ENCODE data around the gene CDH13.

The CDH13 gene

GRCh38 chr16:83356266-83356665 lies 729.5 kb downstream of the CDH13 start:
- peak; percentile 30 for DNase-seq (ENCODE audit: low read depth)

GRCh38 chr16:83356986-83357385 lies 730.2 kb downstream of the CDH13 start:
- DNase-seq (ENCODE audit: low read depth): no peak

GRCh38 chr16:83363521-83363920 lies 736.8 kb downstream of the CDH13 start:
- no peak for DNase-seq (ENCODE audit: low read depth)

DNA sequence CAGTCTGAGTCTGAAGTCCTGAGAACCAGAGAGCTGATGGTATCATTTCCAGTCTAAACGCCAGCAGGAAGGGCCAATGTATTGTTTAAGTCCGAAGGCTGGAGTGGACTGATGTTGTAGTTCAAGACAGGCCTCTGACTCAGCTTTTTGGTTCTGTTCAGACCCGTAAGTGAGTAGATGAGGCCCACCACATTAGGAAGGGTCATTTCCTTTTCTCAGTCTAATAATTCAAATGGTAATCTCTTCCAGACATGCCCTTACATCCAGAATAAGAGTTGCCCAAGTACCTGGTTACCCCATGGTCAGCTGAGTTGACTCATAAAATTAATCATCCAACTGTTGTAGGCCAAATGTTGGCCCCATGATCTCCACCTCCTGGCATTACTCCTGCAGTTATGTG lies 738.4 kb downstream of the CDH13 start:
- no peak for DNase-seq (ENCODE audit: low read depth)

DNA sequence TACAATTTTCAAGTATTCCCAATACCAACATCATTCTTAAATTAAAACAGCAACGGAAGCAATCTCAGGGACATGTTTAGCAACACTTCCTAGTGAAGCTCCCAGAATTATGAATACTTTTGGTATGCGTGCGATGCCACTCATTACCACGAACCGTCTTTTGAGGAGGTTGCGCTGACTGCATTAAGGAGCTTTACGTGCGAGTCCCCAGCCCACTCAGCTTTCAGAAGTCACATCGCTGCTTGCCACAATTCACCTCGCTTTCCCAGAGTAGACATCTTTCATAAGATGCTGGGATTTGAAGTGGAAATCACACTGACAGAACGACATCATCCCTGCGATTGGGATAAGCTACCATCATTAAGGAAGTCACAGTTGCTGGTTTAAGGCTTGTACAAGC lies 739.5 kb downstream of the CDH13 start:
- DNase-seq (ENCODE audit: low read depth): no peak

- no peak for DNase-seq (ENCODE audit: low read depth)
Measured at GRCh38 chr16:83374979-83375378, 748.2 kb downstream of the CDH13 start.

DNA sequence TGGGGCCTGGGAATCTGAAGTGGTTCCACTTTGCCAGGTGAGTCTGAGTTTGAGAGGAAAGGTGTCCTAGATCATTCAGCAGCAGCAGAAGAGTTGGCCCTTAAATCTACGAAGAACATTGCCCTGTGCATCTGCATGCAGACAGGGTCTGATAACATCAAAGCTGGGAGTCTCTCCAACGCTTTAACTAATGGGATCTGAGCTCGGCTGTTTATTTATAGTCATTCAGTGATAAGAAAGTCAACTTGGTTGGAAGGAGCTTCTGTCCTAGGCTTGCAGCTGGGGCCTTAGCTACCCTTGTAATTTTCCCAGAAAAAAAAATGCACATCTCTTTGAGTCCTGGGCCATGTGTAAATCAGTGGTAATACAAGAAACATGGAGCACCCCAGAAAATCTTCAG lies 763.0 kb downstream of the CDH13 start:
- no peak for DNase-seq (ENCODE audit: low read depth)

- no peak for DNase-seq (ENCODE audit: low read depth)
Measured at GRCh38 chr16:83390759-83391158, 764.0 kb downstream of the CDH13 start.

GRCh38 chr16:83392743-83393142 lies 766.0 kb downstream of the CDH13 start:
- no peak for DNase-seq (ENCODE audit: low read depth)

- no peak for DNase-seq (ENCODE audit: low read depth)
Measured at GRCh38 chr16:83393196-83393981, 766.6 kb downstream of the CDH13 start.

DNA sequence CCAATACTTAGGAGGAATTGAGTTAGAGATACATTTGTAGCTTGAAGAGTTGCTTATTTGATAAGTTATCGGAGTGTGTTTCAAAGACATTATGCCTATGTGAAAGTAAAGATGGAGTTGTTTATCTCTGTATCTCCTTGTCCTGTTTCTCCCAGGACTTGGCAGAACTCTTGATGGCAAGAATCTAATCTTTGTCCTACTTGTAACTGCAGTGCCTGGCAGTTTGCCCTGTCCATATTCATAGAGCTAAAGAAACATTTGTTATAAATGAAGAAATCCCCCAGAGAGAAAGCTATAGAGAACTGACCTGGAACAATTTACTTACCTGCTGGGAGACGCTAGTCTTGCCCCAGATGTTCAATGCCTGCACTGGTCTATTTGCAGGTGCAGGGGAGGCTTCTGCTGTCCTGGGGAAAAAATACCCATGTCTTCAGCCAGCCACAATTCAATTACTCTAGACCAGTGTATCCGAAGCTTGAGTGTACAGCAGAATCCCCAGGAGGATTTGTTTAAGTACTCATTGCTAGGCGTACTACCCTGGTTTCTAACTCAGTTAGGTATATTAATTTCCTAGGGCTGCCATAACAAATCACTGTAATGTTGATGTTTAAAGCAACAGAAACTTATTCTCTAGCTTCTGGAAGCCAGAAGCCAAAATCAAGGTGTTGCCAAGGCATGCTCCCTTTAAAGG lies 771.0 kb downstream of the CDH13 start:
- no peak for DNase-seq (ENCODE audit: low read depth)

DNA sequence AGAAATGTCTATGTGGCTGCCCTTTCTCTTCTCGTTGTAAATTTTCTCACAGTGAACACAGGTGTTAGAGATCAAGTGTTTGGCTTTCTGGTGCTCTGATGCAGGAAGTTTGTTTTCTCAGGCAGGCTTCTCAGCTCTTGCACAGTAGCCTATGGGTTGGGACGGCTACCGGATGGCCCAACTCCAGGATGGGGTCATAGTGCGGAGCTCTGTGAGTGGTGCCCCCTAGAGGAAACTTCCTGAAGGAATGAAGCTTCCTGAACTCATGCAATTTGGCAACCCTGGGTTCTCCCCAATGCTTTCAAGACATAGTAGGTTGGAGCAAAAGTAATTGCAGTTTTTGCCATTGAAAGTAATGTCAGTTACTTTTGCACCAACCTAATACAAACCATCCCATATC lies 773.5 kb downstream of the CDH13 start:
- no peak for DNase-seq (ENCODE audit: low read depth)

DNA sequence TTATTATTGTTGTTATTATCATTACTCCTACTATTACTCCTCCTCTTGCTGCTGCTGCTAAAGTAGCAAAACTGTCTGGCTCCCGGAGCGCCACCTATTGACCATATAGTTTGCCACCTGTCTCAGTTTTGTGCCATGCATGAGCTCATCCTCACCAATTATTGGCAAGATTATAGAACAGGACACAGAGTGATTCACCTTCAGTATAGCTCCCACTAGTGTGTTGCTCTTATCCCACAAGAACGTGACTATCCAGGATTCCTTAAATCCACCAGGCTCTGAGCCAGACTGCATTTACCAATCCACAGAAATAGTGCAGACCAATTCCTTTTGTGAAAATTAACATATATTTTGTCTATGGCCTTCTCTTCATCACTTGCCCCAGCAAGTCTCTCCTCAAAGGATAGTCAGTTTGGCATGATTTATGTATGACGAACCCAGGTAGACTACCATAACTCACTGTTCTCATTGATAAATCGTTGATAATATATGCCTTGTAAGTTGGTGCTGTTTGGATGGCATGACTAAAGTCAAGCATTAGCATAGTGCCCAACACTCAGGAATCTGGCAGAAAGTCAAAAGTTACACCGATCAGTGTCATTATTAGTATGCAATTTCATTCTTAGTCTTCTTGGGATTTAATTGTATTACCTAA lies 775.5 kb downstream of the CDH13 start:
- no peak for DNase-seq (ENCODE audit: low read depth)

- no peak for DNase-seq (ENCODE audit: low read depth)
Measured at GRCh38 chr16:83402967-83403366, 776.2 kb downstream of the CDH13 start.

GRCh38 chr16:83403761-83404160 lies 777.0 kb downstream of the CDH13 start:
- DNase-seq (ENCODE audit: low read depth): peak; percentile 65

GRCh38 chr16:83404261-83404660 lies 777.5 kb downstream of the CDH13 start:
- no peak for DNase-seq (ENCODE audit: low read depth)

- DNase-seq (ENCODE audit: low read depth): no peak
Measured at GRCh38 chr16:83407928-83408327, 781.2 kb downstream of the CDH13 start.

DNA sequence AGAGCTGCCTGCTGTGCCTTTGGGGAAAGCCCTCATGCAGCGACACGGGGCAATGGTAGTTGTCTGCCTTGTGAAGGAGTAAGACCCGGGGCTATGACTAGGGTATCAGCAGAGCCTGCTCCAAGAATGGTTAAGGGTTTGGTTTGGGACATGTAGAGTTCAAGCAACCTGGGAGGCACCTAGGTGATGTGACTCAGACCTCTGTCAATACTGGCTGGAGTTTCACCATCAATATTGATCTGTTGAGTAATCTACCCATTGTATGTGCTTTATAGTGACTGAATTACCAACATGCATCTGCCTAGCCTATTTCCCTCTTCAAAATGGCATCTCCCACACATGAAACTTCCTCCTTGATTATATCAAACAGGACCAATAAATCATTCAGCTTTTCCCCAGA lies 782.6 kb downstream of the CDH13 start:
- no peak for DNase-seq (ENCODE audit: low read depth)

DNA sequence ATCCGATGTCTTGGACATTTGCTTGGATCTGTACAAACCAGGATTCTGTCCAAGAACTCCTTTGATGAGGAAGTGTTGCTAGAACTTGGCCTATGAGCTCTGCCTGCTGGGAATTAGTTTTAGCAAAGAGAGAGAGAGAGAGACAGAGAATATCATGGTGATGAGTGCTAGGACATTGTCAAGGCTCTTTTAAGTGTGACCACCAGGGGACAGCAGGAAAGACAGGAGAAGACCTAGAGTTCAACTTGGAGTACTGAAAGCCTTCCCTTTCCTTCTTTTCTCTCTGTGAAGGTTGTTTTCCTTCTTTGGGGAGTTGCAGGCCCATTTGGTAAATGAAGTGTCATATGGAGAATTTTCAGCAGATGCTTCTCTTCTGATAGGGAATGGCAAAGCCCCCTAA lies 791.8 kb downstream of the CDH13 start:
- no peak for DNase-seq (ENCODE audit: low read depth)

DNA sequence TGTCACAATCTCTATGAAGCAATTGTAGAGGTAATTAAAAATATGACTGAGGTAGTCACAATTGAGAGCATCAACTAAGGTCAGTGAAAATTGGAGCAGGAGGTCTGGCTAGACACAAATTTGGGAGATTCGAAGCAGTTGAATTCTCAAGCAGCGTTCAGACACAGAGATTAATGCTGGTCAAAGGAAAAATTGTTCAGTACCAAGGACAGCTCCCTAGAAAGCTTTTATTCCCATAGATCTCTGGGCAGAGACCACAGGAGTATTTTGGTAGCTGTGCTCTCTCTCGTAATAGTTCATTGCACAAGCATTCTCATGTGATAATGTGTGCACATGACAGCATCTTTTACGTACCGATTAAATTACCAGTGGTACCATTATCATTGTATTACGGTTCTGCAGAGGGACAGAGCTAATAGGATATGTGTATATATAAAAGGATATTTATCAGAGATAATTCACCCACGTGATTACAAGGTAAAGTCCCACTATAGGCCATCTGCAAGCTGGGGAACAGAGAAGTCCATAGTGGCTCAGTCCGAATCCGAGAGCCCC lies 793.5 kb downstream of the CDH13 start:
- no peak for DNase-seq (ENCODE audit: low read depth)

- no peak for DNase-seq (ENCODE audit: low read depth)
Measured at GRCh38 chr16:83433201-83433600, 806.4 kb downstream of the CDH13 start.

- DNase-seq (ENCODE audit: low read depth): no peak
Measured at GRCh38 chr16:83437036-83437435, 810.3 kb downstream of the CDH13 start.

GRCh38 chr16:83438326-83438725 lies 811.6 kb downstream of the CDH13 start:
- no peak for DNase-seq (ENCODE audit: low read depth)

All from non-pigmented ciliary epithelial cell (primary cell).